H9 (cell line): ENCODE data around the gene RUVBL1. TPM values are rescaled to one million over a fixed set of nuclear protein-coding genes. Genes with fewer than 3 reads are reported as not detected.

ENCODE experiments used
- DNase-seq: peaks from one replicate; pipeline ENCODE4 v3.0.0-alpha.2; 2017
- H2AFZ ChIP-seq: one replicate; pipeline ENCODE4 v1.6.1; 2013; ENCODE audit warnings: mild to moderate bottlenecking, low read length, control low read depth, moderate library complexity
- H2AK5ac ChIP-seq: 2 replicates; pipeline ENCODE4 v1.6.1; 2013; ENCODE audit warnings: low read length, control low read depth, mixed read lengths; ENCODE audit not compliant: insufficient read length
- H2BK120ac ChIP-seq: one replicate; pipeline ENCODE4 v1.6.1; 2013; ENCODE audit warnings: low read depth, mild to moderate bottlenecking, low read length, control low read depth, inconsistent platforms; ENCODE audit not compliant: poor library complexity, severe bottlenecking
- H2BK12ac ChIP-seq: 2 replicates; pipeline ENCODE4 v1.6.1; 2013; ENCODE audit warnings: low read length, control low read depth, mixed read lengths, low read depth; ENCODE audit not compliant: insufficient read length
- H2BK15ac ChIP-seq: 2 replicates; pipeline ENCODE4 v1.6.1; 2013; ENCODE audit warnings: low read depth, low read length, control low read depth
- H2BK20ac ChIP-seq: one replicate; pipeline ENCODE4 v1.6.1; 2013; ENCODE audit warnings: low read depth, mild to moderate bottlenecking, low read length, control low read depth, inconsistent platforms; ENCODE audit not compliant: poor library complexity, severe bottlenecking
- H2BK5ac ChIP-seq: 2 replicates; pipeline ENCODE4 v1.6.1; 2013; ENCODE audit warnings: low read length, control low read depth, mixed read lengths; ENCODE audit not compliant: insufficient read length
- H3K14ac ChIP-seq: 2 replicates; pipeline ENCODE4 v1.6.1; 2013; ENCODE audit warnings: low read length, control low read depth; ENCODE audit not compliant: insufficient read depth
- H3K18ac ChIP-seq: 2 replicates; pipeline ENCODE4 v1.6.1; 2013; ENCODE audit warnings: low read depth, mild to moderate bottlenecking, mixed read lengths, low read length, control low read depth; ENCODE audit not compliant: insufficient read length
- H3K23ac ChIP-seq: 2 replicates; pipeline ENCODE4 v1.6.1; 2013; ENCODE audit warnings: low read length, control low read depth, mixed read lengths, low read depth; ENCODE audit not compliant: insufficient read length
- H3K23me2 ChIP-seq: 2 replicates; pipeline ENCODE4 v1.6.1; 2013; ENCODE audit warnings: low read depth, mild to moderate bottlenecking, mixed read lengths, low read length, control low read depth; ENCODE audit not compliant: insufficient read length, poor library complexity, severe bottlenecking
- H3K27ac ChIP-seq: 2 replicates; pipeline ENCODE4 v1.5.1; 2013; ENCODE audit warnings: low read length, control low read depth, mixed read lengths, low read depth; ENCODE audit not compliant: insufficient read length
- H3K27me3 ChIP-seq: 2 replicates; pipeline ENCODE4 v1.6.1; 2013; ENCODE audit warnings: low read length, control low read depth, inconsistent platforms; ENCODE audit not compliant: insufficient read depth
- H3K4ac ChIP-seq: 2 replicates; pipeline ENCODE4 v1.6.1; 2013; ENCODE audit warnings: low read depth, mild to moderate bottlenecking, control low read depth, inconsistent platforms, low read length, moderate library complexity
- H3K4me1 ChIP-seq: 2 replicates; pipeline ENCODE4 v1.6.1; 2013; ENCODE audit warnings: low read length, control low read depth, inconsistent platforms; ENCODE audit not compliant: insufficient read depth
- H3K4me2 ChIP-seq: 2 replicates; pipeline ENCODE4 v1.6.1; 2013; ENCODE audit warnings: low read length, control low read depth, mixed read lengths; ENCODE audit not compliant: insufficient read length, insufficient read depth
- H3K56ac ChIP-seq: 2 replicates; pipeline ENCODE4 v1.6.1; 2013; ENCODE audit warnings: low read depth, mild to moderate bottlenecking, mixed read lengths, low read length, control low read depth; ENCODE audit not compliant: insufficient read length
- H3K79me1 ChIP-seq: 2 replicates; pipeline ENCODE4 v1.6.1; 2013; ENCODE audit warnings: low read depth, mild to moderate bottlenecking, moderate library complexity, low read length, control low read depth, inconsistent platforms; ENCODE audit not compliant: insufficient read depth, poor library complexity, severe bottlenecking
- H3K79me2 ChIP-seq: 2 replicates; pipeline ENCODE4 v1.6.1; 2013; ENCODE audit warnings: low read length, control low read depth, inconsistent platforms; ENCODE audit not compliant: insufficient read depth
- H3K9ac ChIP-seq: 2 replicates; pipeline ENCODE4 v1.6.1; 2013; ENCODE audit warnings: low read length, control low read depth, mixed read lengths; ENCODE audit not compliant: insufficient read length; ENCODE audit errors: extremely low read depth
- H3K9me3 ChIP-seq: one replicate; pipeline ENCODE4 v1.6.1; 2013; ENCODE audit warnings: low read depth, low read length, inconsistent platforms; ENCODE audit not compliant: control insufficient read depth
- H3T11ph ChIP-seq: one replicate; pipeline ENCODE4 v1.6.1; 2013; ENCODE audit warnings: mild to moderate bottlenecking, low read length, control low read depth, inconsistent platforms
- H4K20me1 ChIP-seq: one replicate; pipeline ENCODE4 v1.6.1; 2013; ENCODE audit not compliant: control insufficient read depth, insufficient read length, insufficient read depth
- H4K5ac ChIP-seq: 2 replicates; pipeline ENCODE4 v1.6.1; 2013; ENCODE audit warnings: low read depth, mild to moderate bottlenecking, mixed read lengths, low read length, control low read depth; ENCODE audit not compliant: insufficient read length
- H4K8ac ChIP-seq: replicated peaks from 2 replicates; pipeline ENCODE4 v1.6.1; 2013; ENCODE audit warnings: low read length, control low read depth, mixed read lengths, low read depth; ENCODE audit not compliant: insufficient read length
- H4K91ac ChIP-seq: 2 replicates; pipeline ENCODE4 v1.6.1; 2013; ENCODE audit warnings: low read depth, mild to moderate bottlenecking, moderate library complexity, mixed read lengths, low read length, control low read depth; ENCODE audit not compliant: insufficient read length
- H3K27ac Mint-ChIP-seq, 3 experiments: 2 replicates in 2 of 3; 3 replicates in 1 of 3; pipeline ENCODE4 v1.8.0; 2020 to 2021; ENCODE audit warnings: mixed read lengths in 3 of 3, mild to moderate bottlenecking in 1 of 3, moderate library complexity in 1 of 3
- H3K27me3 Mint-ChIP-seq: 2 replicates; pipeline ENCODE4 v1.8.0; 2021; ENCODE audit warnings: low read depth, mild to moderate bottlenecking, moderate library complexity, mixed read lengths
- H3K36me3 Mint-ChIP-seq, 3 experiments: 2 replicates in 2 of 3; 3 replicates in 1 of 3; pipeline ENCODE4 v1.8.0; 2020 to 2021; ENCODE audit warnings: low read depth in 3 of 3, mixed read lengths in 3 of 3; ENCODE audit not compliant: insufficient read depth in 1 of 3
- H3K4me1 Mint-ChIP-seq, 2 experiments: 2 replicates each; pipeline ENCODE4 v1.8.0; 2020; ENCODE audit warnings: mixed read lengths in 2 of 2
- H3K4me3 Mint-ChIP-seq, 2 experiments: 2 replicates in 1 of 2; 3 replicates in 1 of 2; pipeline ENCODE4 v1.8.0; 2020 to 2021; ENCODE audit warnings: mild to moderate bottlenecking in 2 of 2, mixed read lengths in 2 of 2, moderate library complexity in 1 of 2
- H3K9me3 Mint-ChIP-seq, 2 experiments: 2 replicates in 1 of 2; 3 replicates in 1 of 2; pipeline ENCODE4 v1.8.0; 2020; ENCODE audit warnings: mild to moderate bottlenecking in 2 of 2, mixed read lengths in 2 of 2, moderate library complexity in 1 of 2
- WGBS: extraction: QIAGEN DNeasy Blood & Tissue Kit; methylation state at CpG from one replicate; pipeline ENCODE4 v1.1.7; 2013; ENCODE audit warnings: missing lambda C conversion rate, low lambda C conversion rate, mixed read lengths; ENCODE audit not compliant: insufficient read length; ENCODE audit errors: extremely low coverage; 5-methylcytosine and 5-hydroxymethylcytosine counted together
- total RNA-seq: library from RNA; stranded (reverse); gene quantifications from 2 replicates; pipeline ENCODE4 v1.2.1, GENCODE V29; 2021
- TF ChIP-seq, protein P1 (sequence below): fragments of 200-600 bp; sonication (generic); conservative IDR thresholded peaks from 3 replicates; pipeline ENCODE4 v1.8.0; 2021; ENCODE audit warnings: antibody characterized with exemption, mild to moderate bottlenecking

Gene RUVBL1
- total RNA-seq, 1 experiment from 2014 or later = 99.6 TPM

DNA sequence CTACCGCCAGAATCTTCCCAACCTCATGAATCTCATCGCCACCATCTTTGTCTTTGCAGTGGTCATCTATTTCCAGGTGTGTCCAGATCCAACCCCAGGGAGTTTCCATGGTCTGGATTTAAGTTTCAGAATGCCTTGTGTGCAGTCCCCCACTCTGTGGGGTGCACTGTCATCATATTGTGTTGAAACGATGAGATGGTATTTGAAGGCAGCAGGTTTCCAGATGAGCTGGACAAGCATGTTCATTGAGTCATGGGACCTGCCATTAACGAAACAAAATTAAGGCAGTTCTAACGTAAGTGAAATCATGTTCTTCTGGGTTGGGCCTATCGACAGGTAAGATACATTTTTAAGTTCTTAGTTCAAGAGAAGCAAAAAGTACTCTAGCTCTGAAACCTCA is 58.6 kb downstream of the RUVBL1 start:
- Histone ChIP-seq H2AFZ (no peak overlapping the region), H3K9ac (no peak overlapping the region), H2BK5ac (no peak overlapping the region), H3K23me2 (no peaks in the 10 kb centered on the region), H3T11ph (no peak overlapping the region), H3K4ac (no peak overlapping the region), H4K8ac (no peak overlapping the region), H3K27me3 (no peaks in the 10 kb centered on the region), H3K18ac (no peak overlapping the region), H3K4me2 (no peak overlapping the region), H2BK20ac (no peak overlapping the region), H3K4me1 (no peaks in the 10 kb centered on the region), H3K79me2 (no peaks in the 10 kb centered on the region), H4K5ac (no peak overlapping the region), H3K9me3 (no peaks in the 10 kb centered on the region), H3K23ac (no peak overlapping the region), H3K56ac (no peak overlapping the region), H3K27ac (no peak overlapping the region), H2BK120ac (no peak overlapping the region), H2BK15ac (no peak overlapping the region), H4K20me1 (no peaks in the 10 kb centered on the region), H3K14ac (no peak overlapping the region), H3K79me1 (no peaks in the 10 kb centered on the region), H4K91ac (no peak overlapping the region), H2AK5ac (no peak overlapping the region), H2BK12ac (no peak overlapping the region)
- WGBS = no CpG with 5 or more reads among the region's 6 CpGs
- no peak for DNase-seq
- no peak overlapping the region for H3K27ac Mint-ChIP-seq
- peaks cover 2% of the 10 kb centered on the region in 2 experiments; a peak in 2 of 4 replicates for H3K4me1 Mint-ChIP-seq
- H3K27me3 Mint-ChIP-seq = no peaks in the 10 kb centered on the region
- H3K4me3 Mint-ChIP-seq = no peak overlapping the region
- TF ChIP-seq, protein P1, sequence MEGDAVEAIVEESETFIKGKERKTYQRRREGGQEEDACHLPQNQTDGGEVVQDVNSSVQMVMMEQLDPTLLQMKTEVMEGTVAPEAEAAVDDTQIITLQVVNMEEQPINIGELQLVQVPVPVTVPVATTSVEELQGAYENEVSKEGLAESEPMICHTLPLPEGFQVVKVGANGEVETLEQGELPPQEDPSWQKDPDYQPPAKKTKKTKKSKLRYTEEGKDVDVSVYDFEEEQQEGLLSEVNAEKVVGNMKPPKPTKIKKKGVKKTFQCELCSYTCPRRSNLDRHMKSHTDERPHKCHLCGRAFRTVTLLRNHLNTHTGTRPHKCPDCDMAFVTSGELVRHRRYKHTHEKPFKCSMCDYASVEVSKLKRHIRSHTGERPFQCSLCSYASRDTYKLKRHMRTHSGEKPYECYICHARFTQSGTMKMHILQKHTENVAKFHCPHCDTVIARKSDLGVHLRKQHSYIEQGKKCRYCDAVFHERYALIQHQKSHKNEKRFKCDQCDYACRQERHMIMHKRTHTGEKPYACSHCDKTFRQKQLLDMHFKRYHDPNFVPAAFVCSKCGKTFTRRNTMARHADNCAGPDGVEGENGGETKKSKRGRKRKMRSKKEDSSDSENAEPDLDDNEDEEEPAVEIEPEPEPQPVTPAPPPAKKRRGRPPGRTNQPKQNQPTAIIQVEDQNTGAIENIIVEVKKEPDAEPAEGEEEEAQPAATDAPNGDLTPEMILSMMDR = no peak
- H3K9me3 Mint-ChIP-seq = no peaks in the 10 kb centered on the region
- H3K36me3 Mint-ChIP-seq = peaks cover 67 to 96% (median 92%) of the 10 kb centered on the region in 3 experiments
